ENCODE data around the gene DNMT3A. TPM values are rescaled to one million over a fixed set of nuclear protein-coding genes. Genes with fewer than 3 reads are reported as not detected.

DNMT3A gene
- total and polyA plus RNA-seq, 2 of the 8 experiments (the other 6 are each of a cell fraction or from before 2014, with no cell fraction given), result 33.6 to 178 TPM

- Histone ChIP-seq H3K4me1 (replicated peaks in 1 of 4; ENCODE audit: control insufficient read depth in 3 of 4, insufficient read depth in 4 of 4, low read length in 3 of 4) (peaks cover 13 to 29% (median 18%) of the 10 kb centered on the region in 4 experiments), H3K4me3 (ENCODE audit: extremely low read depth in 1 of 4, insufficient read depth in 2 of 4, low read depth in 3 of 4, low read length in 4 of 4) (peak overlapping the region; percentile 83 to 92 (median 86)), H3K36me3 (ENCODE audit: control insufficient read depth in 2 of 4, insufficient read depth in 4 of 4, low read length in 3 of 4) (peaks cover 14 to 24% (median 15%) of the 10 kb centered on the region in 4 experiments), H3K79me1 (ENCODE audit: low read depth, low read length) (no peaks in the 10 kb centered on the region; the same call in none of the 2 replicates), H3K14ac (ENCODE audit: insufficient read length) (no peak overlapping the region), H2AFZ (ENCODE audit: low read length) (no peak overlapping the region), H4K5ac (ENCODE audit: insufficient read length, low read depth, low read length) (peak overlapping the region; percentile 84), H3K27me3 (replicated peaks in 1 of 4; ENCODE audit: control insufficient read depth in 3 of 4, extremely low read depth in 1 of 4, insufficient read depth in 3 of 4, low read length in 3 of 4) (no peaks in the 10 kb centered on the region), H3K79me2 (ENCODE audit: control insufficient read depth in 1 of 2, insufficient read depth in 2 of 2, low read length in 2 of 2) (peaks cover 10 to 37% of the 10 kb centered on the region in 2 experiments), H2BK5ac (ENCODE audit: low read depth, low read length) (peak overlapping the region; percentile 96), H4K91ac (replicated peaks; ENCODE audit: insufficient read length, low read length) (peak overlapping the region; percentile 84), H3K4ac (replicated peaks; ENCODE audit: insufficient read length, low read depth, low read length) (peak overlapping the region; percentile 35), H3K56ac (replicated peaks; ENCODE audit: insufficient read length, low read depth, low read length) (peak overlapping the region; percentile 87), H3K27ac (ENCODE audit: low read depth, low read length) (peak overlapping the region; percentile 78), H2BK15ac (ENCODE audit: low read length) (peak overlapping the region; percentile 72; the same call in 1 of the 2 replicates), H2BK12ac (ENCODE audit: low read depth, low read length) (peak overlapping the region; percentile 68; the same call in 1 of the 2 replicates), H3K9ac (replicated peaks in 1 of 4; ENCODE audit: extremely low read depth in 1 of 4, low read depth in 3 of 4, low read length in 3 of 4) (peak overlapping the region; percentile 26 to 87 (median 79)), H2BK120ac (replicated peaks; ENCODE audit: low read depth, low read length) (peak overlapping the region; percentile 47), H4K8ac (ENCODE audit: extremely low read depth, insufficient read depth, low read length) (peak overlapping the region; percentile 82), H3K9me3 (ENCODE audit: insufficient read depth in 2 of 2, low read depth in 1 of 2, low read length in 1 of 2) (no peaks in the 10 kb centered on the region), H3K23me2 (ENCODE audit: low read depth, low read length) (peaks cover 15% of the 10 kb centered on the region), H3K4me2 (ENCODE audit: insufficient read depth in 1 of 2, low read depth in 2 of 2, low read length in 2 of 2) (peak overlapping the region; percentile 94 to 98), H2BK20ac (ENCODE audit: low read length) (no peak overlapping the region), H2AK5ac (ENCODE audit: low read depth, low read length) (no peak overlapping the region), H3K23ac (ENCODE audit: insufficient read length) (no peak overlapping the region), H3K18ac (ENCODE audit: extremely low read depth, low read length) (peak overlapping the region; percentile 98), H4K20me1 (replicated peaks in 1 of 2; ENCODE audit: control insufficient read depth in 1 of 2, insufficient read depth in 2 of 2, low read length in 2 of 2) (peaks cover 6 to 20% of the 10 kb centered on the region in 2 experiments)
- ChIA-PET CTCF (ENCODE audit: partially characterized antibody) (interaction anchor here (0.5 to 4.2 kb wide), 9 partner anchors 10 to 86 kb away, joined by 3 to 32 read pairs (median 3); no protein-coding TSS in a partner anchor), POLR2A (ENCODE audit: partially characterized antibody) (interaction anchor here (0.9 to 10.8 kb wide), 19 partner anchors 9 to 413 kb away, joined by 3 to 135 read pairs (median 6); no protein-coding TSS in a partner anchor)
- 0% methylated on average over 24 of the region's 52 CpGs; no CpG with 5 or more reads in 1 of the 2 experiments for WGBS, 2 experiments (ENCODE audit: extremely low coverage in 1 of 2, insufficient coverage in 1 of 2, insufficient read length in 1 of 2, insufficient replicate concordance in 2 of 2, low coverage in 1 of 2, low lambda C conversion rate in 2 of 2, missing lambda C conversion rate in 1 of 2)
- DNase-seq (ENCODE audit: low read depth in 1 of 2, low spot score in 2 of 2), result peak in 1 of 2 experiments; percentile 79
- no peak for FAIRE-seq
- peak in 1 of 2 experiments; percentile 11; a peak in 1 of 4 replicates for TF ChIP-seq HDAC2 (IDR thresholded peaks at IDR 0.05; ENCODE audit: borderline replicate concordance in 1 of 2, low read depth in 2 of 2, low read length in 2 of 2)
- peak in 1 of 2 experiments; percentile 25; a peak in 1 of 4 replicates for TF ChIP-seq SIN3A (conservative IDR thresholded peaks at IDR 0.05 in 1 of 2, IDR thresholded peaks at IDR 0.05 in 1 of 2; ENCODE audit: low read depth in 1 of 2, low read length in 2 of 2)
- peak; percentile 54 for TF ChIP-seq POLR2AphosphoS5 (IDR thresholded peaks at IDR 0.05; ENCODE audit: low read depth, low read length)
- TF ChIP-seq MAX (IDR thresholded peaks at IDR 0.05), result peak; percentile 69
- TF ChIP-seq TAF7 (optimal IDR thresholded peaks at IDR 0.05; ENCODE audit: borderline replicate concordance, low read depth, low read length), result peak; percentile 85
- peak; percentile 44; the same call in 1 of the 2 replicates for TF ChIP-seq EGR1 (IDR thresholded peaks at IDR 0.05; ENCODE audit: borderline replicate concordance, low read depth, low read length)
These were observed 90.1 kb downstream of the DNMT3A start for GRCh38 chr2:25251422-25252273.
